GM21528 (cell line): ENCODE measurements around the gene LCE3B.
"Not testable (repeated sequence)": the region's sequence is repeated elsewhere in the genome, so short reads cannot be mapped to it uniquely, and the experiment has no call there.

Source experiments
- ATAC-seq: cut with Tn5 transposase; IDR thresholded peaks from one replicate; pipeline ENCODE4 v1.9.1; 2021; ENCODE audit warnings: mild to moderate bottlenecking, moderate library complexity; ENCODE audit not compliant: unreplicated experiment, low FRiP score

Gene LCE3B

GRCh38 chr1:152613511-152613910, at the start of gene LCE3B:
TSS of gene LCE3B (plus strand) at chr1:152613811. CDS start at chr1:152613811, 0 bp downstream.
- no peak for ATAC-seq

GRCh38 chr1:152565115-152565514, 48.5 kb upstream of the LCE3B start:
- ATAC-seq: no peak

DNA sequence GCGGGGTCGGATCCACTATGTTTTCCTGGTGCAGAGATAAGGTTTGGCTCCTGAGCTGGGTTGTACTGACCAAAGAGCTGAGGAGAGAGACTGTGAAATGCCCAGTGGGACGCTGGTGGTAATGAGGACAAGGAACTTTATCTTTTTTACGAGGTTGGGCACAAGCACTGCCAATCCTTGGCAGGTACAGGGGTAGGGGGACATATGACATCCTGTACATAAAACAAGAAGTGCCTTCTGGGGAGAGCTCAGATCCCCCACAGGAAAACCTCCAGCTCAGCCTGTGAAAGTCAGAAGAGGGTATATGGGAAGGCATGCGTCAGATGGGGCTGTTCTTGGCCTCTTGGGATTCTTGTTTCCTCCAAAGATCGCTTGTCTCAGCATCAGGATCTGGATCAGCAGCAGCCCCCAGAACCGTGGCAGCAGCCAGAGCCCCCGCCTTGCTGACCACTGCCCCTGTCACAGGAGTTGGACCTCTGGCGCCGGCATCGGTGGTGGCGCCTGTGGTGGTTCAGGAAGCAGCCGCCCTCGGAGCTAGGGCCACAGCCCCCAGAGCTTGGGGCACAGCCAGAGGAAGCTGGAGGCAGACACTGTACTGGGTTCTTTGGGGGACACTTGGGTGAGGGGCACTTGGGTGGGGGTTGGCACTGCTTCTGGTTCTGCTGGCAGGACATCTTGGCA, 47.9 kb upstream of the LCE3B start:
- no peak for ATAC-seq

DNA sequence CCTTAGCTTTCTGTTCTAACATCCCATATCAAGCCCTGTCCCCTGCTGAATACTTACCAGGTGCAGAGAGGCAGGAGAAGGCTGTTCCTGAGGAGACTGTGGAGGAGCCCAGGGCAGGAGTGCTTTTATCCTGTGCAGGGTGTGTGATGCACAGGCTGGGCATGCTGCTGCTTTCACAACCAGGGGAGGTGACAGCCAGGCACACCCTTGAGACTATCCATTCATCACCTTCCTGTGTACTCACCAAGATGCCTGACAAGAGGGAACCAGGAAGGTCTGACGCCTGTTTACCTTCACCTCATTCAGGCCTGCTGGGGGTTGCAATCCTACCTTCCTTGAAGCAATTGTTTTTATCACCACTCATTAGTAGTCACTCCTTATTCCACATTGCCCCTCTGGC, 46.9 kb upstream of the LCE3B start, which contains the start of gene LCE3E:
Gene LCE3E (minus strand): TSS at position 100 of the 400 bp plus-strand sequence. CDS start 572 bp downstream, outside the sequence.
- no peak for ATAC-seq

GRCh38 chr1:152577168-152577567, 36.4 kb upstream of the LCE3B start:
- no peak for ATAC-seq

- ATAC-seq: not testable (repeated sequence)
Observed at GRCh38 chr1:152579526-152579925, 34.1 kb upstream of the LCE3B start.

- no peak for ATAC-seq
Observed at GRCh38 chr1:152580433-152580832, 33.2 kb upstream of the LCE3B start, which contains the start of gene LCE3D. TSS of gene LCE3D (minus strand) at chr1:152580516. CDS start at chr1:152579936, 580 bp downstream.

GRCh38 chr1:152582647-152583046, 31.0 kb upstream of the LCE3B start:
- no peak for ATAC-seq

- no peak for ATAC-seq
Observed at GRCh38 chr1:152585586-152585985, 28.0 kb upstream of the LCE3B start.

GRCh38 chr1:152596986-152597385, 16.6 kb upstream of the LCE3B start:
- ATAC-seq: no peak

GRCh38 chr1:152599934-152600333, 13.7 kb upstream of the LCE3B start, which contains the start of gene LCE3C:
TSS of gene LCE3C (plus strand) at chr1:152600234. CDS start at chr1:152600732, 498 bp downstream.
- no peak for ATAC-seq

DNA sequence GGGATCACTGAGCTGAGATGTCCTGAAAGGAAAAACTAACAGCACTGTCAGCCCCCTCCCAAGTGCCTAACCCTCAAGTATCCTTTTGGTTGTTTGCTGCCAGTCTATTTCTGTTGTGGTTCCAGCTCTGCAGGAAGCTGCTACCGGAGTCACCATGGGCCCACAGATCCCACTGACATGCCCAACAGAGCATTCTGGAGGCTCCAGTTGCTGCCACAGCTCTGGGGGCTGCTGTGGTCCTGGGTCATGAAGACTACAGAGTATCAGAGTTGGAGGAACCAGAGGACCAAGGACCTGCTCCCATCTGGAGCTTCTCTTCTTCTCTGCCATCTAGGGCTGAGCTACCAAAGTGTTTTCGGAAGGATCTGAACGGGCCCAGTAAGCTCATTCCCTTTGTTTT, 8.4 kb downstream of the LCE3B start:
- no peak for ATAC-seq

DNA sequence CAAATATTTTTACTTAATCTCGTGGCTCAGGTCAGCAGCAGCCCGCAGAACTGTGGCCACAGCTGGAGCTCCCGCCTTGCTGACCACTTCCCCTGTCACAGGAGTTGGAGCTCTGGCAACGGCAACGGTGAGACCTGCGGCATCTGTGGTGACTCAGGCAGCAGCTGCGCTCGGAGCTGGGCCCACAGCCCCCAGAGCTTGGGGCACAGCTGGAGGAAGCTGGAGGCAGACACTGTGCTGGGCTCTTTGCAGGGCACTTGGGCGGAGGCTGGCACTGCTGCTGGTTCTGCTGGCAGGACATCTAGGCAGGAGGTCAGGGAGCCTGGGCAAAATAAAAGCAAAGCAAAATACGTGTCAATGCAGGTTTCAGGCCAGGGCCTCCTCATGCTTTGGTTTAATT, 9.2 kb downstream of the LCE3B start, which contains the start of gene LCE3A:
Gene LCE3A (minus strand): TSS at position 301 of the 400 bp plus-strand sequence. CDS start 0 bp downstream, at position 301.
- ATAC-seq: no peak

DNA sequence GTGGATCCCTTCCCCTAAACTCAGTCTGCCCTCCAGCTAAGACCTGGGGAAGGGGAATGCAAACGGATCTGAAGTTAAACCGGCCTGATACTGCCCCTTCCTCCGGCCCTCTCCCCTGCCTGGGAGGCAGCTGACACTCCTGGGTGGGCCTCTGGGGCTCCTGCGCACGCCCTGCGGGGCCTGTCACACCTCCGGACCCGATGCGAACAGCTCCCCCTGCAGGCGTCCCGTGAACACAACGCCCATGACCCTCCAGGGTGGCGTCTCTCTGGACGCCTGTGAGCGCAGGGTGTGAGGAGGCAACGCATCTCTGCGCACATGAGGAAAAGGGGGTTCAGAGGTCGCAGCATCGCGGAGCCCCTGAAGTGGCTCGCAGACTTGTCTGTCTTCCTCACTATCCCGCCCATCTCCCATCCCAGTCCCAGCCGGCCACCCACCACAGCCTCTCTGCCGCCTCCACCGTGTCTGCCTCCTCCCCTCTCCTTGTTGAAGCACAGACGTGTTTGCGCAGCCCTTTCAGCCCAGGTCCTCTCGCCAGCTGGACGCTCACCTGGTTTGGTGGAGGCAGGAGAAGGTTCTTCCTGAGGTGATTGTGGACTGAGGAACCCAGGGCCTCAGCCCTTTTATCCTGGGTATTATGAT, 9.7 kb downstream of the LCE3B start:
- ATAC-seq: no peak

DNA sequence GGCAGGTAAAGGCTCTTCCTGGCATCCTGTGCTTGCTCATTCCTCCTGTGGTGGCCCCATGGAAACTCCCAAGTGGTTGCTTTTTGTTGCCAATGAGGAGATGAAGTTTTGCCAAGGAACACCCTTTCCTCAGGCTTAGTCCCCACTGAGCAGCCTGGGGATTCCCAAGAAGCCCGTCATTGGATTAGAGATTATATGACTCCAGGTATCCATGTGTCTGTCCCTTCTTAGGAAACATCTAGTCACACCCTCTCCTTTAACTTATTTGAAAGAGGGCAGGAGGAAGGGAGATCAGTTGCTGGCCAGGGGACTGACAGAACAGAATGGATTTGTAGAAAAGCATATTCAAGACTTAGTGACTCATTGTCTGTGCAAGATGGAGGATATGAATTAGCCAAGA, 13.1 kb downstream of the LCE3B start:
- ATAC-seq: no peak

DNA sequence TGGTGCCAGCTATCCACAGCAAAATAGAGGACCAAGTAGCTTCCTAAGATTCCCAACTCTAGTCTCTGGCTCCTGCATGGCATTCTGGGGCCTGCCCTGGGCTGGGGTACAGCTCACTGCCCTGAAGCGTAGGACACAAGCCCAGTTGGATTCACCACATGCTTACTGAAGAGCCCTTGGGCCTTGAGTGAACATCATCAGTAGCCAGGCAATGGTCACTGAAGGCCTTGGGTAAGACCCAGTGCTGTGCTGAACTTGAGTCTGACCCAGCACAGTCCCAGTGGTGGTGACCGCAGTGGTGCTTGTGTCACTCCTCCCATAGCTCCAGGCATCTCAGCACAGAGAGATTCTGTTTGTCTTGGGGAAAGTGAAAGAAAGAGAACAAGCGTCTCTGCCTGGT, 17.0 kb downstream of the LCE3B start:
- no peak for ATAC-seq

- no peak for ATAC-seq
Observed at GRCh38 chr1:152640351-152640750, 26.7 kb downstream of the LCE3B start.

DNA sequence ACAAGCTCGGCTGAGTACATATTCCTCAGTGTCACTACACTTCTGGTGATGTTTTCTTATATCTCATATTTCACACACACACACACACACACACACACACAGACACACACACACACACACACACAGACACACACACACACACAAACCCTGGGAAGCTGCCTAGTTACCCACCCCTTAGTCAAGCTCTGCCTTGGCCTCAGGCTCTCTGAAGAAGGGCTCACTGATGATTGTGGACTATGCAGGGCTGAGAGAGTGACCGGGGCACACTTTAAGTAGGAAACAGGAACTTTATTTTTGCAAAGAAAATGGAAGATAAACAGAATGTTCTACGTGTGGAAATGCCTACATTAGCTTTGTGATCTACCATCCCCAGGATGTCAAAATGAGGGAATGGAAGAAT, 30.3 kb downstream of the LCE3B start:
- no peak for ATAC-seq

DNA sequence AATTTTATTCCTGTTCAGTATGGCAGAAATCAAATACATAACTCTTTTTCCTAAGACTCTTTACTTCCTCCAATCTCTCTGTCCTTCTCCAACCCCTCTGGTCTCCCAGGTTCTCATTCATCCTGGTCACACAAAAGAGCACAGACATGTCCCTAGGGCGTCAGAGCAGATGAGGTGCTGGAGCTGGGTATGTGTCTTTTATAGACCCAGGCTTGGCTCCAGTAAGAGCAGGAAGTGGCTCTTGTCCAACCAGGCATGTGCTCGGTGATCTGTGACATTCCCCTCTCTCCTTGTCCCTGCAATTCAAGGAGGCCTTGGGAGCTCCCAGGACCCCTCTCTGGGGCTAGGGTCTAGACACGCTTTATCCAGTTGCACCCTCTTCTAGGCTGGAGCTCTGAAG, 31.5 kb downstream of the LCE3B start:
- ATAC-seq: no peak

DNA sequence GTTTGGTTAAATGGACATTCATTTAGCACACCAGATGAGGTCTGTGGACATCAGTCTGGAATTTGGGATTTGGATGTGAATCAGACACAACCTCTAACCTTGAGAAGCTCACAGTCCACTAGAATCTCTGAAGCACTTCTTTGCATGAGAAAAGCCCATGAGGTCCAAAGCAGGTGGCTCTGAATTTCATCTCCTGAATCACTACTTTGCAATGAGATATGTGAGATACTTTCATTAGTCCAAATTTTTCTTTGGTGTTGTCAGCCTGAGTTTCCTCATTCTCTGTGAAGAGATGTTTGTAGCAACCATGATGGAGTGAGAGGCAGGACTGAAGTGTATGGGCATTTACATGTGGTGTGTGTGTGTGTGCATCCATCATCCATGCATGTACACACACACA, 33.0 kb downstream of the LCE3B start:
- ATAC-seq: no peak

DNA sequence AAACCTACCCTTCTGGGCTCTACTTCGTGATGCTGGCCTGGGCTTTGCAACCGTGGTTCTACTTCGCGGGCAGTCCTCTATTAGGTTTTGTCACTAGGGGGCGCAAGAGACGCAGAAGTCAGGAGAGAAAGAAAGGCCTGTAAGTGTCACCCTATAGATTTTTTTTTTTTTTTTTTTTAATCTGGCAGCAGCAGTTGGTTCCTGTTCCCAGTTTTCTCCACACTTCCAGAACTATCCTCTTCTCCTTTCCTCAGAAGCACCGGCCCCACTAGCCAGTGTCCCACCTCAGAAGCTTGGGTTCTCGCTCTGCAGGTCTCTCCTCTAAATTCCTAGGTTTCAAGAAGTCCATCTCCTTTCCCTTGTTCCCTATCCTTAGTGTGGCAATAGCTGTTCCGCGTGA, 40.5 kb downstream of the LCE3B start:
- no peak for ATAC-seq

DNA sequence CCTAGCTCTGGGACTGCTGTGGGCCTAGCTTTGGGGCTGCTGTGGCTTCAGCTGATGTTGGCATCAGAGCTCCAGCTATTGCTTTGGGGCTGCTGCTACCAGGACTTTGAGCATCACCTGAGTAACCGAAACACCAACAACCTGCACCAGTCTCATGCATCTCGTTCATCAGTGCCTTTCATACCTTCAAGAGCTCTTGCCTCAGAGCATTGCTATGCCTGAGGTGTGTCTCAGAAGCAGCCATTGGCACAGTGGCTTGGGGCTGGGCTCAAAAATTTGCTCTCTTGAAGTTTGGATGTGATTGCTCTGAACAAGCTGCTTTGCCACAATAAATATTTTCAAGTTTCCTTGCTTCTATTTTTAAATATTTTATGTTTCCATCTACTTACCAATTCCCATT, 42.8 kb downstream of the LCE3B start:
- ATAC-seq: no peak
